GM12865 (cell line): ENCODE data around the gene ESF1.
A peak's percentile ranks its signal among the peaks of the same experiment; 100 is the strongest.

Experiments
- DNase-seq: peaks from one replicate; pipeline ENCODE4 v3.0.0; 2010; ENCODE audit warnings: low read depth
- H3K4me3 ChIP-seq: 2 replicates; pipeline ENCODE4 v1.5.1; 2011; ENCODE audit warnings: mild to moderate bottlenecking, low read depth, low read length, control low read depth
- TF ChIP-seq, protein P1 (sequence below): IDR thresholded peaks from 2 replicates; pipeline ENCODE4 v1.5.1; 2011; ENCODE audit warnings: low read length, control low read depth, low read depth, inconsistent platforms; ENCODE audit not compliant: insufficient read depth; ENCODE audit errors: missing control alignments

ESF1 gene

DNA sequence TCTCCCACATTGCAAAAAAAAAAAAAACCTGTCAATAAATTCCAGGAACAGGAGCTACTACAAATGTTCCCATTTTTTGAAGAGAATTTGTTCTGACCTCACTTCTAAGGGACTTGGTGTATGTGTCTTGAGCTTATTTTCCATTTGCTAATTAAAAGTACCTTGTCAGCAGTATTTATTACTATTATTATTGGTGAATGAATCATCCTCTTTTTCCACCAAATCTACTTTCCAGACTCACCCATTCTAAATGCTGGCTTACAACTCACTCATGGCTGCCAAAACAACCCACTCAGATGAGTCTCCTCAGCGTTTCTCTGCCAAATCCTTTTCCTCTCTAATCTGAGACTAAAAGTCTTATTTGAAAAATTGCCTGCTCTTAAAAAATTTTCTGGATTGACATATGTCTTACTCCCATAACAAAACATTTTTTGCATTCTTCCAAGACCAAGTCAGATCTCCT is 112.8 kb downstream of the ESF1 start:
- DNase-seq, result no peak
- no peak overlapping the region for H3K4me3 ChIP-seq
- TF ChIP-seq, protein P1, sequence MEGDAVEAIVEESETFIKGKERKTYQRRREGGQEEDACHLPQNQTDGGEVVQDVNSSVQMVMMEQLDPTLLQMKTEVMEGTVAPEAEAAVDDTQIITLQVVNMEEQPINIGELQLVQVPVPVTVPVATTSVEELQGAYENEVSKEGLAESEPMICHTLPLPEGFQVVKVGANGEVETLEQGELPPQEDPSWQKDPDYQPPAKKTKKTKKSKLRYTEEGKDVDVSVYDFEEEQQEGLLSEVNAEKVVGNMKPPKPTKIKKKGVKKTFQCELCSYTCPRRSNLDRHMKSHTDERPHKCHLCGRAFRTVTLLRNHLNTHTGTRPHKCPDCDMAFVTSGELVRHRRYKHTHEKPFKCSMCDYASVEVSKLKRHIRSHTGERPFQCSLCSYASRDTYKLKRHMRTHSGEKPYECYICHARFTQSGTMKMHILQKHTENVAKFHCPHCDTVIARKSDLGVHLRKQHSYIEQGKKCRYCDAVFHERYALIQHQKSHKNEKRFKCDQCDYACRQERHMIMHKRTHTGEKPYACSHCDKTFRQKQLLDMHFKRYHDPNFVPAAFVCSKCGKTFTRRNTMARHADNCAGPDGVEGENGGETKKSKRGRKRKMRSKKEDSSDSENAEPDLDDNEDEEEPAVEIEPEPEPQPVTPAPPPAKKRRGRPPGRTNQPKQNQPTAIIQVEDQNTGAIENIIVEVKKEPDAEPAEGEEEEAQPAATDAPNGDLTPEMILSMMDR, result no peak

DNA sequence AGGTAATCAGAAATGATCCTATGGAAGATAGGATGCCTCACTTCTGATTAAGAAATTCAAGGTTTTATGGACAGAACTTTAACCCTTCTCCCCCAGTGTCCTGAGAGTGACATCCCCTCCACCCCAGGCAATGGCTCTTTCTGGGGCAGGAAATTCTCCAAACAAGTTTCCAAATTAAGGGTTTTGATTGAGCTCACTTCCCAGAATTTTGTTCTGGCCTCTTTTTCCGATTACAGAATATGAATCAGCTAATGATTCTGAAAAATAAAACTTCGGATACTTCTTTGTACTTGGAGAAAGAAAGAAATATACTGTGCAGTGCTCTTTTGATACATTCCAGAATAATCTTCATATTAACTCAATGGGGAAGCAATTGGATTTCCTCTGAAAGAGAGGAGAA is 113.2 kb downstream of the ESF1 start:
- TF ChIP-seq, protein P1, result no peak
- H3K4me3 ChIP-seq, result no peak overlapping the region
- DNase-seq, result no peak

DNA sequence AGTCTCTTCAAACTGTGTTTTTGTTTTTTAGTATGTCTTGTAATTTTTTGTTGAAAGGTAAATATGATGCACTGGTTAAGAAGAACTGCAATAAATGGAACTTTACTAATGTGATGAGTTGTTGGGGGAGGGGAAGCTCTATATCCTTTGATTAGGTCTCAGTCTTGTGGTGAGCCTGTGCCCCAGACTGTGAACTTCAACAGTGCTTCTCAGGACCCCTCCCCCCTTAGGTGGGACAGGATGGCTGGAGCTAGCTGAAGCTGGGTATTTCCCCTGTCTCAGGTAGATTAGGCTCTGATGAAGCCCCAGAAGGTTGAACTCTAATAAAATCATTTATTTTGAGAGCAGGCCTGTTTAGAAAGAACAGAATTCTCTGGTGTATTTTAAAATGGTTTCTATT is 114.6 kb downstream of the ESF1 start:
- TF ChIP-seq, protein P1, result no peak
- DNase-seq, result peak; percentile 32
- no peak overlapping the region for H3K4me3 ChIP-seq

DNA sequence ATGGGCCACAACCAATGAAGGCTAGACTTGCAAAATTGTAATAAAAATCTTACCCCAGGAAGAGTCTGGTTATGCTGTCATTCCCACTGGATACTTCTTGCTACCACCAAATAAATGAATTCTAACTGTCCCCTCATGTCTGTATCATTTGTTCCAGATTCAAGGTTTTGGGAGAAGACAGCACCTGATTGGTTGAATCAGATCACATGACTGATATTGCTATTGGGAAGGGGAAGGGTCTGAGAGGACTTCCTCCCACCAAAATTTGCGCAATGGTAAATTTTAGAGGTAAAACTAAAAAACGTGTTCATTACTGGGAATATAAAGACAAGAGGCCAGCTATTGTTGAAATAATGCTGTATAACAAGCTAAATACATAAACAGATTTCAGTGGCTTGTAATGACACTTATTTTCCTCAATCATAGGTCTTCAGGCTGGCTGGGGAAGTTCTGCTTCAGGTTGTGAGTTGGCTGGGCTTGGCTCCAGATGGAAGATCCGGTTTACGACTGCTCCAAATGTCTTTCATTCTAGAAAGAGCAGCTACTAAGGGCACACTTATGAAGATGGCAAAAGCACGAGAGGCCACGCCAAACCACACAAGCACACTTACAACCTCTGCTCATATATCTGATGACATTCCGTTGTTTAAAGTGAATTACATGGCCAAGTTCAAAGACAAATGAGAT is 118.9 kb downstream of the ESF1 start:
- no peak for DNase-seq
- no peak overlapping the region for H3K4me3 ChIP-seq
- TF ChIP-seq, protein P1, result no peak
